ENCODE data around the gene LEPROT.

DNA sequence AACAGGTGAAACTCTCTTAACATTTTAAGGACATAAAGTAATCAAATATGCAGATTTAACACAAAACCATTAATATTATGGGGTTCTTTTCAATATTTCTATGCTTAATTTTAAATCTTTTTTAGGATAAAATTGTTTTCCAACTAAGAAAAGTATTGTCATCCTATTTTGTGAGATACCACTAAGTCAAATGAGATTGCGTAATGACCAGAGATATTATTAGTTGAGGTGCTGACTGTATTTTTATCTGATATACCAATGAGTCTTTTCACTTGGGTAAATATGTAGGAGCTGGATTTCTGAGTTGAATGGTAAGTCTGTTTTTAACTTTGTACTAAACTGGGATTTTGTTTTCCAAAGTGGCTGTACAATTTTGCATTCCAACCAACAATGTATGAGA is 25.4 kb downstream of the LEPROT start:
- no peak for TF ChIP-seq EP300 (conservative IDR thresholded peaks at IDR 0.05; ENCODE audit: poor library complexity, severe bottlenecking)
- TF ChIP-seq, protein P1, sequence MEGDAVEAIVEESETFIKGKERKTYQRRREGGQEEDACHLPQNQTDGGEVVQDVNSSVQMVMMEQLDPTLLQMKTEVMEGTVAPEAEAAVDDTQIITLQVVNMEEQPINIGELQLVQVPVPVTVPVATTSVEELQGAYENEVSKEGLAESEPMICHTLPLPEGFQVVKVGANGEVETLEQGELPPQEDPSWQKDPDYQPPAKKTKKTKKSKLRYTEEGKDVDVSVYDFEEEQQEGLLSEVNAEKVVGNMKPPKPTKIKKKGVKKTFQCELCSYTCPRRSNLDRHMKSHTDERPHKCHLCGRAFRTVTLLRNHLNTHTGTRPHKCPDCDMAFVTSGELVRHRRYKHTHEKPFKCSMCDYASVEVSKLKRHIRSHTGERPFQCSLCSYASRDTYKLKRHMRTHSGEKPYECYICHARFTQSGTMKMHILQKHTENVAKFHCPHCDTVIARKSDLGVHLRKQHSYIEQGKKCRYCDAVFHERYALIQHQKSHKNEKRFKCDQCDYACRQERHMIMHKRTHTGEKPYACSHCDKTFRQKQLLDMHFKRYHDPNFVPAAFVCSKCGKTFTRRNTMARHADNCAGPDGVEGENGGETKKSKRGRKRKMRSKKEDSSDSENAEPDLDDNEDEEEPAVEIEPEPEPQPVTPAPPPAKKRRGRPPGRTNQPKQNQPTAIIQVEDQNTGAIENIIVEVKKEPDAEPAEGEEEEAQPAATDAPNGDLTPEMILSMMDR (IDR thresholded peaks at IDR 0.05; ENCODE audit: poor library complexity, severe bottlenecking): no peak
- TF ChIP-seq EZH2 (IDR thresholded peaks at IDR 0.05; ENCODE audit: borderline replicate concordance, insufficient read depth, low read length, poor library complexity, severe bottlenecking): no peak
- no peak for TF ChIP-seq RAD21 (conservative IDR thresholded peaks at IDR 0.05)

All from neural cell (in vitro differentiated cells).